Pancreas (tissue), 10 donors: ENCODE data around the gene KCNK4. TPM values are rescaled to one million over a fixed set of nuclear protein-coding genes. Genes with fewer than 3 reads are reported as not detected.

Experiments
- ATAC-seq, 4 donors: fragments of 200-7000 bp; cut with Tn5 transposase; one replicate each; pipeline versions ENCODE4 v1.8.0 to v1.9.1; 2020; ENCODE audit warnings: mild to moderate bottlenecking in 4 of 4, moderate library complexity in 4 of 4
- DNase-seq, 6 donors: peaks; one replicate each; pipeline ENCODE4 v3.0.0-alpha.2; 2020
- FAIRE-seq: peaks from 2 replicates; lab custom pipeline; 2012; peaks lifted over from hg19 to GRCh38; lab: Jason Lieb, UNC
- H3K27ac ChIP-seq, 4 donors: fragments of 200-600 bp; sonication (generic); 1 replicate in 3 of 4; 2 replicates in 1 of 4; pipeline versions ENCODE4 v1.5.0 to v1.8.0; 2020
- H3K27me3 ChIP-seq, 4 donors: fragments of 200-600 bp; one replicate each; pipeline ENCODE4 v1.8.0; 2021
- H3K36me3 ChIP-seq, 3 donors: fragments of 200-600 bp; sonication (generic) in 1 of 3; one replicate each; pipeline versions ENCODE4 v1.5.0 to v1.8.0; 2020 to 2021
- H3K4me1 ChIP-seq, 3 donors: fragments of 200-600 bp; one replicate each; pipeline ENCODE4 v1.8.0; 2021
- H3K4me3 ChIP-seq, 4 donors: fragments of 200-600 bp; sonication (generic) in 2 of 4; one replicate each; pipeline versions ENCODE4 v1.5.0 to v1.8.0; 2020 to 2021
- H3K9me3 ChIP-seq, 4 donors: fragments of 200-600 bp; one replicate each; pipeline ENCODE4 v1.8.0; 2021
- WGBS, 2 donors: extraction: QIAGEN DNeasy Blood & Tissue Kit; methylation state at CpG; one replicate each; pipeline ENCODE4 v1.1.7; 2013; 5-methylcytosine and 5-hydroxymethylcytosine counted together
- intact Hi-C, 3 donors: fragments of 100-400 bp; cut with DNase I; formaldehyde crosslinking; loops; one replicate each; pipeline versions ENCODE4 v1.11.1 to v1.14.2; 2022
- polyA plus RNA-seq, 2 donors: library from polyadenylated mRNA; stranded (reverse); fragments of 200-250 nt; gene quantifications; one replicate each; pipeline ENCODE4 v1.2.3, GENCODE V29; 2013
- total RNA-seq, 6 donors: library from RNA; stranded (reverse); fragmentation: NEBNext Ultra II Directional in 4 of 6; extraction: Animal tissue kit (Norgen Biotek cat#: 25700) in 4 of 6; gene quantifications; one replicate each; pipeline versions ENCODE4 v1.2.1 to v1.2.4, GENCODE V29; 2021 to 2023
- TF ChIP-seq, protein P1 (sequence below), 4 donors: fragments of 200-600 bp; sonication (generic) in 3 of 4; IDR thresholded peaks; one replicate each; pipeline versions ENCODE4 v1.5.0 to v1.8.0; 2021; ENCODE audit warnings: antibody characterized with exemption in 4 of 4
- donor health status: healthy with polysubstance abuse.
- donor health status: DM: no; HTN: no; CAD: no; lungs with moderate emphysema.
- donor health status: DM: no; HTN: no; CAD: no.
- donor health status: control.
- donor health status: control.
- donor health status: Bipolar disorder and iron deficiency.
- donor health status: DM: yes; HTN: yes; CAD: no.
- donor health status: DM: no; HTN: no; CAD: no.
- donor health status: DM: no; HTN: no; CAD: no.
- donor health status: DM: yes; HTN: yes; CAD: no.

The KCNK4 gene
- total and polyA plus RNA-seq, 8 donors: not detected

DNA sequence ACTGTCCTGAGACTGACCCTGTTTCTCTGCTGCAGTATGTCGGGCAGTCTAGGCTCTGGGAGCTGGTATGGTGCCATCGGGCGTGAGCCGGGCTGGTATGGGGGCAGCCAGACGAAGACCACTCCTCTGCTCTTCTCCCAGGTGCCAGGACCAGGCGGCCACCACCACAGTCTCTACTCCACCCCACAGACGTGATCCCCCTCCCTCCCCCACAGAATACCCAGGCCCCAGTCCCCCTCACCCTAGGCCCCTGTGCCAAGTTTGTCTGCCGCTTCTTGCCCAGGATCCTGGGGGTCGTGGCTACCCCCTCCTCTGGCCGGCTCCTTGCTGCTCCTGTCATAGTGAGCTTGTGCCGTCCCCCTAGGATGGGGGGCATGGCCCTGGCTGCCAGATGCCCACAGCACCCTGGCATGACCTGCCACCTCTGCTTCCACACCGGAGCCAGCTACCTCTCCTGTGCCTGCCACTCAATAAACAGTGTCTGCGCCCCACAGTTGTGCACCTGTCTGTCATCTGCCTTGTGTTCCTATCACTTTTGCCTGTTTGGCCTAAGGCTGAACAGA lies 2.0 kb upstream of the KCNK4 start:
- FAIRE-seq (no peak), DNase-seq (no peak), ATAC-seq (no peak)
- 86 to 90% methylated on average over 12 to 13 of the region's 13 CpGs for WGBS, 2 donors
- Histone ChIP-seq H3K9me3 (no peaks in the 10 kb centered on the region), H3K27me3 (peaks cover 0 to 7% (median 1%) of the 10 kb centered on the region in 4 donors), H3K4me3 (no peak overlapping the region), H3K36me3 (no peaks in the 10 kb centered on the region), H3K4me1 (peaks cover 6 to 19% (median 16%) of the 10 kb centered on the region in 3 donors), H3K27ac (no peak overlapping the region)
- TF ChIP-seq, protein P1, sequence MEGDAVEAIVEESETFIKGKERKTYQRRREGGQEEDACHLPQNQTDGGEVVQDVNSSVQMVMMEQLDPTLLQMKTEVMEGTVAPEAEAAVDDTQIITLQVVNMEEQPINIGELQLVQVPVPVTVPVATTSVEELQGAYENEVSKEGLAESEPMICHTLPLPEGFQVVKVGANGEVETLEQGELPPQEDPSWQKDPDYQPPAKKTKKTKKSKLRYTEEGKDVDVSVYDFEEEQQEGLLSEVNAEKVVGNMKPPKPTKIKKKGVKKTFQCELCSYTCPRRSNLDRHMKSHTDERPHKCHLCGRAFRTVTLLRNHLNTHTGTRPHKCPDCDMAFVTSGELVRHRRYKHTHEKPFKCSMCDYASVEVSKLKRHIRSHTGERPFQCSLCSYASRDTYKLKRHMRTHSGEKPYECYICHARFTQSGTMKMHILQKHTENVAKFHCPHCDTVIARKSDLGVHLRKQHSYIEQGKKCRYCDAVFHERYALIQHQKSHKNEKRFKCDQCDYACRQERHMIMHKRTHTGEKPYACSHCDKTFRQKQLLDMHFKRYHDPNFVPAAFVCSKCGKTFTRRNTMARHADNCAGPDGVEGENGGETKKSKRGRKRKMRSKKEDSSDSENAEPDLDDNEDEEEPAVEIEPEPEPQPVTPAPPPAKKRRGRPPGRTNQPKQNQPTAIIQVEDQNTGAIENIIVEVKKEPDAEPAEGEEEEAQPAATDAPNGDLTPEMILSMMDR (IDR thresholded peaks at IDR 0.05): no peak
- intact Hi-C loops: no loop called here

GRCh38 chr11:64290352-64291261 lies 495 bp upstream of the KCNK4 start:
- intact Hi-C loops: loop anchor here in 2 of 3 donors (5.0 to 10.0 kb wide), 3 partner anchors 83 to 296 kb away; partner anchors contain the start of gene FERMT3 (in 2 of the 2)
- no peak overlapping the region for H3K4me3 ChIP-seq
- ATAC-seq (no peak), FAIRE-seq (no peak), DNase-seq (no peak)
- H3K4me1 ChIP-seq: peaks cover 6 to 19% (median 16%) of the 10 kb centered on the region in 3 donors
- peaks cover 0 to 7% (median 1%) of the 10 kb centered on the region in 4 donors for H3K27me3 ChIP-seq
- H3K36me3 ChIP-seq: no peaks in the 10 kb centered on the region
- TF ChIP-seq, protein P1 (IDR thresholded peaks at IDR 0.05): no peak
- no peaks in the 10 kb centered on the region for H3K9me3 ChIP-seq
- 54 to 63% methylated on average over 10 of the region's 10 CpGs for WGBS, 2 donors
- H3K27ac ChIP-seq: no peak overlapping the region

GRCh38 chr11:64291752-64292459 lies 804 bp downstream of the KCNK4 start:
- peak overlapping the region in 2 of 4 donors; percentile 18 to 44 for H3K4me3 ChIP-seq
- intact Hi-C loops: loop anchor here in 2 of 3 donors (5.0 to 10.0 kb wide), 3 partner anchors 85 to 297 kb away; partner anchors contain the start of gene FERMT3 (in 2 of the 2)
- DNase-seq (peak in 1 of 6 donors; percentile 71), ATAC-seq (peak in 1 of 4 donors; percentile 38), FAIRE-seq (no peak)
- peaks cover 0 to 7% (median 2%) of the 10 kb centered on the region in 4 donors for H3K27me3 ChIP-seq
- 1% methylated on average over 39 to 96 of the region's 96 CpGs for WGBS, 2 donors
- H3K36me3 ChIP-seq: no peaks in the 10 kb centered on the region
- TF ChIP-seq, protein P1 (IDR thresholded peaks at IDR 0.05): no peak
- H3K4me1 ChIP-seq: peaks cover 0 to 11% (median 8%) of the 10 kb centered on the region in 3 donors
- H3K27ac ChIP-seq: no peak overlapping the region
- no peaks in the 10 kb centered on the region for H3K9me3 ChIP-seq

DNA sequence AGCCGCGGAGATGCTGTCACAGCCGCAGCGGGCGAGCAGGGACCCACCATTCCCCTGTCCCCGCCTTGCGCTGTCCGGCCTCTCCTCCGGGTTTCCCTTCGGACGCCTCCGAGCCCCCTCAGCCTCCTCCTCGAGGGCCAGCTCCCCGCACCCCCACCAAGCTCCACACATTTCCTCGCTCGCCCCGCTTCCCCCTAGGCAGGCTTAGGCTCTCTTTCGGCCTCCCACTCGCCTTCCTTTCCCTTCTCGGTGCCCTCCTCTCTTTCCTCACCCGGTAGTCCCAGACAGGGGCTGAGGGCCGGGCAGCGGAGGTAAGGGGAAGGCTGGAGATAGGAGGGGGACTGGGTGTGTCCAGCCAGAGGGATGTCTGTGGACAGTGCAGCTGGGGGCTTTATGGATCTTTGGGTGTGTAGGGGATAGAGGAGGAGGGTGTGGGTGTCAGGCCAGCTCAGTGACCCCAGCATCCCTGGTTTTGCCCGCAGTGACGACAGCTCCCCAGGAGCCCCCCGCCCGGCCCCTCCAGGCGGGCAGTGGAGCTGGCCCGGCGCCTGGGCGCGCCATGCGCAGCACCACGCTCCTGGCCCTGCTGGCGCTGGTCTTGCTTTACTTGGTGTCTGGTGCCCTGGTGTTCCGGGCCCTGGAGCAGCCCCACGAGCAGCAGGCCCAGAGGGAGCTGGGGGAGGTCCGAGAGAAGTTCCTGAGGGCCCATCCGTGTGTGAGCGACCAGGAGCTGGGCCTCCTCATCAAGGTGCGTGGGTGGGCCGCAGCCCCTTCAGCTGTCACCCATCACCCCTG lies 1.6 kb downstream of the KCNK4 start:
- FAIRE-seq (no peak), ATAC-seq (no peak), DNase-seq (peak in 1 of 6 donors; percentile 80)
- intact Hi-C loops: loop anchor here in 2 of 3 donors (5.0 to 10.0 kb wide), 3 partner anchors 85 to 298 kb away; partner anchors contain the start of gene FERMT3 (in 2 of the 2)
- TF ChIP-seq, protein P1 (IDR thresholded peaks at IDR 0.05): no peak
- WGBS, 2 donors: 47 to 57% methylated on average over 25 to 42 of the region's 42 CpGs
- H3K27ac ChIP-seq: no peak overlapping the region
- H3K27me3 ChIP-seq: peaks cover 0 to 10% (median 5%) of the 10 kb centered on the region in 4 donors
- H3K4me1 ChIP-seq: peaks cover 0 to 11% (median 8%) of the 10 kb centered on the region in 3 donors
- H3K9me3 ChIP-seq: no peaks in the 10 kb centered on the region
- no peaks in the 10 kb centered on the region for H3K36me3 ChIP-seq
- H3K4me3 ChIP-seq: peak overlapping the region in 2 of 4 donors; percentile 18 to 44
